ENCODE results near the gene AFF4.
"Not testable (repeated sequence)": the region's sequence is repeated elsewhere in the genome, so short reads cannot be mapped to it uniquely, and the experiment has no call there.

GRCh38 chr5:133008455-133008854 lies 45.0 kb upstream of the AFF4 start:
- TF ChIP-seq CTCF, POLR2A (IDR thresholded peaks at IDR 0.05): not testable (repeated sequence)

Measured in Peyer's patch (tissue), 4 donors.